GM13976 (cell line): ENCODE measurements around the gene RARS1.

ENCODE experiments used
- DNase-seq: peaks from one replicate; pipeline ENCODE4 v3.0.0; 2012; ENCODE audit warnings: low spot score
- in situ Hi-C: fragments of 300-500 bp; cut with MboI; formaldehyde crosslinking; loops from one replicate; pipeline ENCODE4 v1.12.0; 2022; ENCODE audit warnings: low sequenced_read_pairs, mixed read lengths, inconsistent platforms; ENCODE audit not compliant: unreplicated experiment
- TF ChIP-seq, protein P1 (sequence below): IDR thresholded peaks from 2 replicates; pipeline ENCODE4 v1.5.1; 2012; ENCODE audit warnings: borderline replicate concordance, mild to moderate bottlenecking; ENCODE audit not compliant: insufficient read depth; ENCODE audit errors: extremely low read depth, missing control alignments, control extremely low read depth

Gene RARS1

DNA sequence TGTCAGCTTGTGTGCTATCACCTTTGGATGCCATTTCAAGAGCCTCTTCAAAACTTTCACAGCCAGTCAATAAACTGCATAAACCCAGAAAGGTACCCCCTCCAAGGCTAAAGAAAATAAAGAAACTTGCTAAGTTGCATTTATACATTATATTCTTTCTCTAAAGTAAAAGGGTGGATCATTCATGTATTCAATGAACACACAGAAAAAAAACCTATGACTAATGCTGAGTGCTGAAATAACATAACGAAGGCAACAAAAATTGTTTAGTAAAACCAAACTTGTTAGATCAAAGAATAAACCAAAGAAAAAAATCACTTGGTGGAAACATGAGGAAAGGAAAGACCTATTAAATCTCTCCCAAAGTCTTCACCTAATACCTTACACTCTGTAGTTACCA, 77.7 kb downstream of the RARS1 start:
- no peak for DNase-seq
- in situ Hi-C loops, result no loop called here
- TF ChIP-seq, protein P1, sequence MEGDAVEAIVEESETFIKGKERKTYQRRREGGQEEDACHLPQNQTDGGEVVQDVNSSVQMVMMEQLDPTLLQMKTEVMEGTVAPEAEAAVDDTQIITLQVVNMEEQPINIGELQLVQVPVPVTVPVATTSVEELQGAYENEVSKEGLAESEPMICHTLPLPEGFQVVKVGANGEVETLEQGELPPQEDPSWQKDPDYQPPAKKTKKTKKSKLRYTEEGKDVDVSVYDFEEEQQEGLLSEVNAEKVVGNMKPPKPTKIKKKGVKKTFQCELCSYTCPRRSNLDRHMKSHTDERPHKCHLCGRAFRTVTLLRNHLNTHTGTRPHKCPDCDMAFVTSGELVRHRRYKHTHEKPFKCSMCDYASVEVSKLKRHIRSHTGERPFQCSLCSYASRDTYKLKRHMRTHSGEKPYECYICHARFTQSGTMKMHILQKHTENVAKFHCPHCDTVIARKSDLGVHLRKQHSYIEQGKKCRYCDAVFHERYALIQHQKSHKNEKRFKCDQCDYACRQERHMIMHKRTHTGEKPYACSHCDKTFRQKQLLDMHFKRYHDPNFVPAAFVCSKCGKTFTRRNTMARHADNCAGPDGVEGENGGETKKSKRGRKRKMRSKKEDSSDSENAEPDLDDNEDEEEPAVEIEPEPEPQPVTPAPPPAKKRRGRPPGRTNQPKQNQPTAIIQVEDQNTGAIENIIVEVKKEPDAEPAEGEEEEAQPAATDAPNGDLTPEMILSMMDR, result no peak

DNA sequence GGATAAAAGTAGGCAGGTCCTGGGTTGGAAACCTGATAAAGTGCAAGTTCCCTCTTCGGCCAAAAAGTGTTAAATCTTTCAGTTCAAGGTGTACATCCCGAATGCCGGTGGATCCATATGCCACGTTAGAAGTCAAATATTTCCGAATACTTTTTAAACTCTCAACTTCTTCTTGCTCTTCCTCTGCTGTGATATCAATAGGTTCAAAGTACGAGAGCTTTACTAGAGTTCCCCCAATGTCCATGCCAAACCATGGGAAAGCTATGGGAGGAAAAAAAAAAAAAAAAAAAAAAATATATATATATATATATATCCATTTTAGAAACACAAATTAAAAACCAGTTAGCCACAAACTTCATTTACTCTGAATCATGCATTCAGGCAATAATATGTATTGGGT, 82.5 kb downstream of the RARS1 start:
- no peak for DNase-seq
- TF ChIP-seq, protein P1, result no peak
- in situ Hi-C loops, result no loop called here
